ENCODE results near the gene S100A2. TPM values are rescaled to one million over a fixed set of nuclear protein-coding genes. Genes with fewer than 3 reads are reported as not detected.
"Not testable (repeated sequence)": the region's sequence is repeated elsewhere in the genome, so short reads cannot be mapped to it uniquely, and the experiment has no call there.

The S100A2 gene
- total RNA-seq, 1 experiment from 2014 or later: 29.6 TPM

- H3K36me3 ChIP-seq, H3K9me3 ChIP-seq, H3K4me3 ChIP-seq, H3K27me3 ChIP-seq, DNase-seq: not testable (repeated sequence)
Observed at GRCh38 chr1:153575081-153575491, 9.4 kb upstream of the S100A2 start.

- no peak overlapping the region for H3K4me3 ChIP-seq
- no peaks in the 10 kb centered on the region for H3K9me3 ChIP-seq
- no peaks in the 10 kb centered on the region for H3K36me3 ChIP-seq
- DNase-seq: no peak
- H3K27me3 ChIP-seq: no peaks in the 10 kb centered on the region
Observed at GRCh38 chr1:153573351-153573750, 7.7 kb upstream of the S100A2 start.

GRCh38 chr1:153572569-153573015, 6.9 kb upstream of the S100A2 start:
- Histone ChIP-seq H3K27me3 (no peaks in the 10 kb centered on the region), H3K4me3 (no peak overlapping the region), H3K36me3 (no peaks in the 10 kb centered on the region), H3K9me3 (no peaks in the 10 kb centered on the region)
- DNase-seq: peak; percentile 94

- no peak overlapping the region for H3K4me3 ChIP-seq
- H3K27me3 ChIP-seq: no peaks in the 10 kb centered on the region
- H3K9me3 ChIP-seq: no peaks in the 10 kb centered on the region
- DNase-seq: no peak
- 0 out of 2 replicates have a peak, but pooled peaks cover 2% of the 10 kb centered on the region for H3K36me3 ChIP-seq
Observed at GRCh38 chr1:153571706-153572105, 6.1 kb upstream of the S100A2 start.

- H3K4me3 ChIP-seq: no peak overlapping the region
- no peaks in the 10 kb centered on the region for H3K9me3 ChIP-seq
- DNase-seq: no peak
- no peaks in the 10 kb centered on the region for H3K27me3 ChIP-seq
- H3K36me3 ChIP-seq: 0 out of 2 replicates have a peak, but pooled peaks cover 2% of the 10 kb centered on the region
Observed at GRCh38 chr1:153570874-153571273, 5.2 kb upstream of the S100A2 start.

- no peak for DNase-seq
- Histone ChIP-seq H3K27me3 (no peaks in the 10 kb centered on the region), H3K9me3 (no peaks in the 10 kb centered on the region), H3K36me3 (0 out of 2 replicates have a peak, but pooled peaks cover 2% of the 10 kb centered on the region), H3K4me3 (no peak overlapping the region)
Observed at GRCh38 chr1:153569465-153569864, 3.8 kb upstream of the S100A2 start.

GRCh38 chr1:153568367-153569099, 2.9 kb upstream of the S100A2 start:
- H3K4me3 ChIP-seq: no peak overlapping the region

GRCh38 chr1:153567621-153568366, 2.1 kb upstream of the S100A2 start:
- H3K27me3 ChIP-seq: no peaks in the 10 kb centered on the region
- H3K4me3 ChIP-seq: no peak overlapping the region
- H3K36me3 ChIP-seq: 0 out of 2 replicates have a peak, but pooled peaks cover 2% of the 10 kb centered on the region
- peak; percentile 50 for DNase-seq
- no peaks in the 10 kb centered on the region for H3K9me3 ChIP-seq

More at GRCh38 chr1:153568367-153569099, 2.9 kb upstream of the S100A2 start:
- H3K9me3 ChIP-seq: no peaks in the 10 kb centered on the region
- H3K27me3 ChIP-seq: no peaks in the 10 kb centered on the region
- H3K36me3 ChIP-seq: 0 out of 2 replicates have a peak, but pooled peaks cover 2% of the 10 kb centered on the region
- peak; percentile 92 for DNase-seq

- Histone ChIP-seq H3K9me3 (no peaks in the 10 kb centered on the region), H3K27me3 (no peaks in the 10 kb centered on the region), H3K4me3 (no peak overlapping the region), H3K36me3 (peaks cover 2% of the 10 kb centered on the region; the same call in 1 of the 2 replicates)
- DNase-seq: peak; percentile 100
Observed at GRCh38 chr1:153566414-153567371, 1.0 kb upstream of the S100A2 start.

- H3K9me3 ChIP-seq: no peaks in the 10 kb centered on the region
- H3K36me3 ChIP-seq: peaks cover 2% of the 10 kb centered on the region
- no peak overlapping the region for H3K4me3 ChIP-seq
- no peak for DNase-seq
- H3K27me3 ChIP-seq: no peaks in the 10 kb centered on the region
Observed at GRCh38 chr1:153563991-153564390, 1.7 kb downstream of the S100A2 start.

- DNase-seq: no peak
- H3K9me3 ChIP-seq: 0 out of 2 replicates have a peak, but pooled peaks cover under 1% of the 10 kb centered on the region
- no peak overlapping the region for H3K4me3 ChIP-seq
- peaks cover 2% of the 10 kb centered on the region for H3K36me3 ChIP-seq
- H3K27me3 ChIP-seq: no peaks in the 10 kb centered on the region
Observed at GRCh38 chr1:153563483-153563901, 2.2 kb downstream of the S100A2 start.

GRCh38 chr1:153562021-153562420, 3.6 kb downstream of the S100A2 start:
- H3K4me3 ChIP-seq, H3K27me3 ChIP-seq, DNase-seq, H3K36me3 ChIP-seq, H3K9me3 ChIP-seq: not testable (repeated sequence)

- peaks cover 4% of the 10 kb centered on the region; the same call in 1 of the 2 replicates for H3K9me3 ChIP-seq
- DNase-seq: no peak
- H3K27me3 ChIP-seq: no peaks in the 10 kb centered on the region
- H3K36me3 ChIP-seq: no peaks in the 10 kb centered on the region; the same call in none of the 2 replicates
- no peak overlapping the region for H3K4me3 ChIP-seq
Observed at GRCh38 chr1:153561466-153561985, 4.1 kb downstream of the S100A2 start.

- H3K27me3 ChIP-seq: no peaks in the 10 kb centered on the region
- no peak overlapping the region for H3K4me3 ChIP-seq
- DNase-seq: no peak
- peaks cover 4% of the 10 kb centered on the region; the same call in 1 of the 2 replicates for H3K9me3 ChIP-seq
- H3K36me3 ChIP-seq: no peaks in the 10 kb centered on the region; the same call in none of the 2 replicates
Observed at GRCh38 chr1:153560771-153561465, 4.7 kb downstream of the S100A2 start.

- no peak for DNase-seq
- Histone ChIP-seq H3K27me3 (no peaks in the 10 kb centered on the region), H3K36me3 (no peaks in the 10 kb centered on the region; the same call in none of the 2 replicates), H3K9me3 (peaks cover 4% of the 10 kb centered on the region; the same call in 1 of the 2 replicates), H3K4me3 (no peak overlapping the region)
Observed at GRCh38 chr1:153560241-153560640, 5.4 kb downstream of the S100A2 start.

Measured in MG63 (cell line).